IMR-90 (cell line): ENCODE data around the gene NTSR1.

Source experiments
- CHD1 ChIP-seq: IDR thresholded peaks from 2 replicates; pipeline ENCODE4 v1.6.1; 2012; ENCODE audit warnings: low read depth, low read length, improper control_type of control experiment
- CTCF ChIP-seq: conservative IDR thresholded peaks from 2 replicates; pipeline ENCODE4 v1.5.1; 2012; ENCODE audit warnings: mild to moderate bottlenecking, low read depth, low read length, improper control_type of control experiment
- POLR2A ChIP-seq: IDR thresholded peaks from 2 replicates; pipeline ENCODE4 v1.6.1; 2012; ENCODE audit warnings: mild to moderate bottlenecking, low read depth, low read length
- SMC3 ChIP-seq: fragments of 150-350 bp; IDR thresholded peaks from 2 replicates; pipeline ENCODE4 v1.6.1; 2016; ENCODE audit warnings: low read depth, mild to moderate bottlenecking, antibody characterized with exemption, low read length, moderate library complexity

GRCh38 chr20:62700261-62700930, 8.2 kb upstream of the NTSR1 start:
- TF ChIP-seq CHD1 (no peak), CTCF (no peak), POLR2A (no peak), SMC3 (no peak)
